Vagina (tissue), 2 donors: ENCODE results near the gene RMI2. TPM values are rescaled to one million over a fixed set of nuclear protein-coding genes. Genes with fewer than 3 reads are reported as not detected.

ENCODE experiments used
- DNase-seq, 2 donors: peaks; one replicate each; pipeline ENCODE4 v3.0.0-alpha.2; 2017; ENCODE audit errors: extremely low spot score in 2 of 2
- H3K27ac ChIP-seq: fragments of 200-600 bp; sonication (generic); one replicate; pipeline ENCODE4 v1.5.1; 2019
- H3K27me3 ChIP-seq: fragments of 200-600 bp; sonication (generic); one replicate; pipeline ENCODE4 v1.5.1; 2019
- H3K36me3 ChIP-seq, 2 donors: fragments of 200-600 bp; sonication (generic); one replicate each; pipeline ENCODE4 v1.5.1; 2017 to 2019
- H3K4me1 ChIP-seq: fragments of 200-600 bp; sonication (generic); one replicate; pipeline ENCODE4 v1.5.1; 2019
- H3K4me3 ChIP-seq, 2 donors: fragments of 200-600 bp; sonication (generic); 1 replicate in 1 of 2; 2 replicates in 1 of 2; pipeline ENCODE4 v1.5.1; 2016 to 2019
- H3K9me3 ChIP-seq: fragments of 200-600 bp; sonication (generic); one replicate; pipeline ENCODE4 v1.5.1; 2019
- POLR2A ChIP-seq, 2 donors: fragments of 450-650 bp; IDR thresholded peaks; one replicate each; pipeline ENCODE4 v1.6.1; 2017; ENCODE audit warnings: antibody characterized with exemption in 2 of 2, mild to moderate bottlenecking in 2 of 2, moderate library complexity in 2 of 2
- POLR2AphosphoS5 ChIP-seq, 2 donors: sonication (generic); formaldehyde crosslinking; IDR thresholded peaks; one replicate each; pipeline ENCODE4 v1.9.0; 2017; ENCODE audit warnings: antibody characterized with exemption in 2 of 2, mild to moderate bottlenecking in 2 of 2, low read depth in 1 of 2; ENCODE audit not compliant: insufficient read depth in 1 of 2
- intact Hi-C: fragments of 100-400 bp; cut with DNase I; formaldehyde crosslinking; loops from one replicate; pipeline ENCODE4 v1.15.1; 2023
- total RNA-seq: library from RNA; depleted of rRNA; stranded (reverse); fragments of >200 nt; gene quantifications from one replicate; pipeline ENCODE4 v1.2.3, GENCODE V29; 2016
- TF ChIP-seq, protein P1 (sequence below), 3 experiments: fragments of 450-650 bp in 2 of 3; fragments of 200-600 bp in 1 of 3; sonication (generic) in 1 of 3; IDR thresholded peaks; one replicate each; pipeline ENCODE4 v1.5.1; 2017 to 2019; ENCODE audit warnings: antibody characterized with exemption in 3 of 3, mild to moderate bottlenecking in 2 of 3, moderate library complexity in 2 of 3

Gene RMI2
- total RNA-seq = 0.74 TPM

DNA sequence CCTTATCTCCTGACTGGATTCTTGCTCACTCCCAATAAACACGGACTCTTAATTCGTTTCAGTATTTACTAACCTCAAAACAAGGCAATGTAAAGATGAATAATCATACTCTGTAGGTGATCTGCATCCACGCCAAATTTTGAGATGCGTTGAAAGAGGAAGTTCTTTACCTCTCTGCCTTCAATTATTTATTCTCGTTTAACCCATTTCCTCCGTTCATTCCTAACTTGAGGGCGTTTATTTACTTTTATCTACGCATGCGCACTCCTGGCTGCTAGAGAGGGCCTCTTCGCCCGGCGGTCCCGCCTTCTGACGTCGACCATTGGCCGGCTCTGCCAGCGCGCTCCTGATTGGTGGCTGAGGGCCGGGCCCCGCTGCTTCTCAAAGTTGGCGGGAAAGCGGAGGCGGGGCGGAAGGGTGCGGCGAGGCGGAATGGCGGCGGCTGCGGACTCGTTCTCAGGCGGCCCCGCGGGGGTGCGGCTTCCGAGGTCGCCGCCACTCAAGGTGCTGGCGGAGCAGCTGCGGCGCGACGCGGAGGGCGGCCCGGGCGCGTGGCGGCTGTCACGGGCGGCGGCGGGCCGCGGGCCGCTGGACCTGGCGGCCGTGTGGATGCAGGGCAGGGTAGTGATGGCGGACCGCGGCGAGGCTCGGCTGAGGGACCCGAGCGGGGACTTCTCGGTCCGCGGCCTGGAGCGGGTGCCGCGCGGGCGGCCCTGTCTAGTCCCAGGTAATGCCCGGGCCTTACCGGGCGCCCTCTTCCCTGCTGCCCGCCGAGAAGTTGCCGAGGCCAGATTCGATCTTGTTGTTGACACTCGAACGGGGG lies at the start of gene RMI2:
TSS of gene RMI2 (plus strand) at position 420 of the 823 bp plus-strand sequence. CDS start at position 433, 13 bp downstream.
- H3K9me3 ChIP-seq = no peaks in the 10 kb centered on the region
- TF ChIP-seq POLR2AphosphoS5 (IDR thresholded peaks at IDR 0.05; ENCODE audit: insufficient read depth in 1 of 2, low read depth in 1 of 2) (peak; percentile 72 to 95), POLR2A (IDR thresholded peaks at IDR 0.05) (no peak)
- TF ChIP-seq, protein P1, sequence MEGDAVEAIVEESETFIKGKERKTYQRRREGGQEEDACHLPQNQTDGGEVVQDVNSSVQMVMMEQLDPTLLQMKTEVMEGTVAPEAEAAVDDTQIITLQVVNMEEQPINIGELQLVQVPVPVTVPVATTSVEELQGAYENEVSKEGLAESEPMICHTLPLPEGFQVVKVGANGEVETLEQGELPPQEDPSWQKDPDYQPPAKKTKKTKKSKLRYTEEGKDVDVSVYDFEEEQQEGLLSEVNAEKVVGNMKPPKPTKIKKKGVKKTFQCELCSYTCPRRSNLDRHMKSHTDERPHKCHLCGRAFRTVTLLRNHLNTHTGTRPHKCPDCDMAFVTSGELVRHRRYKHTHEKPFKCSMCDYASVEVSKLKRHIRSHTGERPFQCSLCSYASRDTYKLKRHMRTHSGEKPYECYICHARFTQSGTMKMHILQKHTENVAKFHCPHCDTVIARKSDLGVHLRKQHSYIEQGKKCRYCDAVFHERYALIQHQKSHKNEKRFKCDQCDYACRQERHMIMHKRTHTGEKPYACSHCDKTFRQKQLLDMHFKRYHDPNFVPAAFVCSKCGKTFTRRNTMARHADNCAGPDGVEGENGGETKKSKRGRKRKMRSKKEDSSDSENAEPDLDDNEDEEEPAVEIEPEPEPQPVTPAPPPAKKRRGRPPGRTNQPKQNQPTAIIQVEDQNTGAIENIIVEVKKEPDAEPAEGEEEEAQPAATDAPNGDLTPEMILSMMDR (IDR thresholded peaks at IDR 0.05) = no peak
- no peak for DNase-seq
- intact Hi-C loops = no loop called here
- peak within 1 kb of the TSS; percentile 59 to 82 for H3K4me3 ChIP-seq
- H3K27ac ChIP-seq = peak within 1 kb of the TSS; percentile 70
- H3K27me3 ChIP-seq = no peaks in the 10 kb centered on the region
- H3K36me3 ChIP-seq = no peaks in the 10 kb centered on the region
- H3K4me1 ChIP-seq = peaks cover 34% of the 10 kb centered on the region

DNA sequence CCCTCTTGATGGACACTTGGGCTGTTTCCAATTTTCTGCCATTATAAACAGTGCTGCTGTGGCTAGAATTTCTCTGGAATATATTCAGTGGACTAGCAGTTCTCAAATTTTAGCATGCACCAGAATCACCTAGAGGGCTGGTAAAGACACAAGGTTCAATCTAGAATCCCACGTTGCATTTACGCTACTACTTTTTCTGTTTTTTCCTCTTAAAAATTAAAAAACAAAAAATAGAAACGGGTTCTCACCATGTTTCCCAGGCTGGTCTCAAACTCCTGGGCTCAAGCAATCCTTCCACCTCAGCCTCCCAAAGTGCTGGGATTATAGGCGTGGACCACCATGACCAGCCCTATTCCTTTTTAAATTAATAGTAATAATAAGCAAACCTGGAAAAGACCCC lies 49.6 kb upstream of the RMI2 start:
- H3K36me3 ChIP-seq = no peaks in the 10 kb centered on the region
- H3K27me3 ChIP-seq = no peaks in the 10 kb centered on the region
- DNase-seq = no peak
- peaks cover 17% of the 10 kb centered on the region for H3K4me1 ChIP-seq
- H3K27ac ChIP-seq = no peak overlapping the region
- intact Hi-C loops = no loop called here
- H3K4me3 ChIP-seq = no peak overlapping the region
- no peaks in the 10 kb centered on the region for H3K9me3 ChIP-seq
- TF ChIP-seq POLR2AphosphoS5 (IDR thresholded peaks at IDR 0.05; ENCODE audit: insufficient read depth in 1 of 2, low read depth in 1 of 2) (no peak), POLR2A (IDR thresholded peaks at IDR 0.05) (no peak)
- TF ChIP-seq, protein P1 (IDR thresholded peaks at IDR 0.05) = no peak

DNA sequence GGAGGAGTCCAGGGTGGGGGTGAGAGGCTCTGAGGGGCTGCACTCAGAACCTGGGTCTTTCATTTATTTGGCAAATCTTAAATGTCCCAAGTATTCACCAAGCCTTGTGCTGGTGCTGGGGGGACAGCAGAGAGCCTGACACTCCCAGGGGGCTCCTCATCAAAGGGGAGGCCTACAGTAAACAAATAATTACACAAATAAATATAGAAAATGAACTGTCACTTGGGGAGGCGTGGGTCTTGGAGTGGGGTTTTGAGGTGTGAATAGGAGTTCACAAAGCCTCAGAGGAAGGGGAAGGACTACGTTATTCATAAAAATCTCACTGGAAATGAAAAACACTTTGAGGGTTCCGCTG lies 48.9 kb upstream of the RMI2 start:
- no peak overlapping the region for H3K27ac ChIP-seq
- no peak for DNase-seq
- TF ChIP-seq POLR2A (IDR thresholded peaks at IDR 0.05) (no peak), POLR2AphosphoS5 (IDR thresholded peaks at IDR 0.05; ENCODE audit: insufficient read depth in 1 of 2, low read depth in 1 of 2) (no peak)
- TF ChIP-seq, protein P1 (IDR thresholded peaks at IDR 0.05) = no peak

DNA sequence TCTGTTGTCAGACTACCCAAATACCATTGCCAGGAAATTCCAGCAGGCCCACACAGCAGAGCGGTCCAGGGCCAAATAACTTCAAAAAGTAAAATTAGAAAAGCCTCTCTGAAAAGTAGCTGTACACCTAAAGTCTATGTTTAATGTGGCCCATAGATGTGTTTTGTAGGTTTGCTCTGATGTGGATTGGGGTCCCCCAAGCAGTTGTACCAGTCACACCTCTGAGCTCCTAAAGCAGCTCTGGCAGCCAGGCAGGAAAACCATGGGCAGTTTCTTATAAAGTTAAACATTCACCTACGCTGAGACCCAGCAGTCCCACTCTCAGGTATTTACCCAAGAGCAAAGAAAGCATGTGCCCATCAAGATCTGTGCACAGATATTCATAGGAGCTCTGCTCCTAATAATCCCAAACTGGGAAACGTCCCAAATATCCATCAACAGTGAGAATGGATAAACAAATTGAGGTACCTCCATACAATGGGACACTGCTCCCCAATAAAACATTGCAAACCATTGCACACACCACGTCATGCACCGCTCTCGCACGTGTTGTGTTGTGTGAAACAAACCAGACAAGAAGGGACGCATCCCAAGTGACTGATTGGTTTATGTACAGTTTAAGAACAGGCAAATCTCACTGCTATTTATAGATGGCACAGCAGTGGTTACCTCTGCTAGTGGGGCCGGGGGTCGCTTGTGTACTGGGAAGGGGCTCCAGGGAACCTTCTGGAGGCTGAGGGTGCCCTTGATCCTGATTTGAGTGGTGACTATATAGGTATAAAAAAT lies 48.4 kb upstream of the RMI2 start:
- Histone ChIP-seq H3K9me3 (no peaks in the 10 kb centered on the region), H3K4me3 (peak overlapping the region in 1 of 2 donors; percentile 9), H3K27ac (no peak overlapping the region), H3K36me3 (no peaks in the 10 kb centered on the region), H3K4me1 (peaks cover 17% of the 10 kb centered on the region), H3K27me3 (no peaks in the 10 kb centered on the region)
- DNase-seq = no peak
- TF ChIP-seq POLR2A (IDR thresholded peaks at IDR 0.05) = no peak
- TF ChIP-seq, protein P1 (IDR thresholded peaks at IDR 0.05) = no peak
- TF ChIP-seq POLR2AphosphoS5 (IDR thresholded peaks at IDR 0.05; ENCODE audit: insufficient read depth in 1 of 2, low read depth in 1 of 2) = peak in 1 of 2 donors; percentile 37
- intact Hi-C loops = no loop called here

More for the DNA sequence above, 48.9 kb upstream of the RMI2 start:
- no peaks in the 10 kb centered on the region for H3K9me3 ChIP-seq
- intact Hi-C loops = no loop called here
- peaks cover 17% of the 10 kb centered on the region for H3K4me1 ChIP-seq
- no peak overlapping the region for H3K4me3 ChIP-seq
- H3K27me3 ChIP-seq = no peaks in the 10 kb centered on the region
- no peaks in the 10 kb centered on the region for H3K36me3 ChIP-seq
